Measurements from ENCODE around the gene TUBGCP6.

GRCh38 chr22:50260801-50261614 is 16.2 kb upstream of the TUBGCP6 start:
- TF ChIP-seq CTCF (conservative IDR thresholded peaks at IDR 0.05; ENCODE audit: low read depth in 2 of 2) (no peak), POLR2AphosphoS5 (IDR thresholded peaks at IDR 0.05; ENCODE audit: low read depth) (no peak), ZNF114 (CRISPR knock-in tag; IDR thresholded peaks at IDR 0.05) (no peak), CREB1 (CRISPR knock-in tag; IDR thresholded peaks at IDR 0.05; ENCODE audit: low read depth) (no peak), EZH2 (IDR thresholded peaks at IDR 0.05; ENCODE audit: low read depth, unreplicated experiment) (peak; percentile 59), EZH2phosphoT487 (IDR thresholded peaks at IDR 0.05; ENCODE audit: unreplicated experiment) (no peak), ZNF331 (CRISPR knock-in tag; IDR thresholded peaks at IDR 0.05; ENCODE audit: low read depth) (no peak), JUNB (IDR thresholded peaks at IDR 0.05; ENCODE audit: unreplicated experiment) (no peak), ETS1 (IDR thresholded peaks at IDR 0.05) (no peak), NANOG (IDR thresholded peaks at IDR 0.05; ENCODE audit: borderline replicate concordance) (no peak), ZNF462 (CRISPR knock-in tag; IDR thresholded peaks at IDR 0.05) (no peak), STAT1 (IDR thresholded peaks at IDR 0.05; ENCODE audit: unreplicated experiment) (no peak)
- TF ChIP-seq, protein P1, sequence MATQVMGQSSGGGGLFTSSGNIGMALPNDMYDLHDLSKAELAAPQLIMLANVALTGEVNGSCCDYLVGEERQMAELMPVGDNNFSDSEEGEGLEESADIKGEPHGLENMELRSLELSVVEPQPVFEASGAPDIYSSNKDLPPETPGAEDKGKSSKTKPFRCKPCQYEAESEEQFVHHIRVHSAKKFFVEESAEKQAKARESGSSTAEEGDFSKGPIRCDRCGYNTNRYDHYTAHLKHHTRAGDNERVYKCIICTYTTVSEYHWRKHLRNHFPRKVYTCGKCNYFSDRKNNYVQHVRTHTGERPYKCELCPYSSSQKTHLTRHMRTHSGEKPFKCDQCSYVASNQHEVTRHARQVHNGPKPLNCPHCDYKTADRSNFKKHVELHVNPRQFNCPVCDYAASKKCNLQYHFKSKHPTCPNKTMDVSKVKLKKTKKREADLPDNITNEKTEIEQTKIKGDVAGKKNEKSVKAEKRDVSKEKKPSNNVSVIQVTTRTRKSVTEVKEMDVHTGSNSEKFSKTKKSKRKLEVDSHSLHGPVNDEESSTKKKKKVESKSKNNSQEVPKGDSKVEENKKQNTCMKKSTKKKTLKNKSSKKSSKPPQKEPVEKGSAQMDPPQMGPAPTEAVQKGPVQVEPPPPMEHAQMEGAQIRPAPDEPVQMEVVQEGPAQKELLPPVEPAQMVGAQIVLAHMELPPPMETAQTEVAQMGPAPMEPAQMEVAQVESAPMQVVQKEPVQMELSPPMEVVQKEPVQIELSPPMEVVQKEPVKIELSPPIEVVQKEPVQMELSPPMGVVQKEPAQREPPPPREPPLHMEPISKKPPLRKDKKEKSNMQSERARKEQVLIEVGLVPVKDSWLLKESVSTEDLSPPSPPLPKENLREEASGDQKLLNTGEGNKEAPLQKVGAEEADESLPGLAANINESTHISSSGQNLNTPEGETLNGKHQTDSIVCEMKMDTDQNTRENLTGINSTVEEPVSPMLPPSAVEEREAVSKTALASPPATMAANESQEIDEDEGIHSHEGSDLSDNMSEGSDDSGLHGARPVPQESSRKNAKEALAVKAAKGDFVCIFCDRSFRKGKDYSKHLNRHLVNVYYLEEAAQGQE (IDR thresholded peaks at IDR 0.05; ENCODE audit: unreplicated experiment): no peak
